ENCODE results near the gene PRKAR1A. TPM values are rescaled to one million over a fixed set of nuclear protein-coding genes. Genes with fewer than 3 reads are reported as not detected.

The PRKAR1A gene
- polyA plus RNA-seq, 4 donors = 340 to 398 (median 369) TPM

- no peak for DNase-seq (ENCODE audit: low read depth in 4 of 4, low spot score in 2 of 4)
These were observed 27.6 kb downstream of the PRKAR1A start for GRCh38 chr17:68539548-68540467.

DNA sequence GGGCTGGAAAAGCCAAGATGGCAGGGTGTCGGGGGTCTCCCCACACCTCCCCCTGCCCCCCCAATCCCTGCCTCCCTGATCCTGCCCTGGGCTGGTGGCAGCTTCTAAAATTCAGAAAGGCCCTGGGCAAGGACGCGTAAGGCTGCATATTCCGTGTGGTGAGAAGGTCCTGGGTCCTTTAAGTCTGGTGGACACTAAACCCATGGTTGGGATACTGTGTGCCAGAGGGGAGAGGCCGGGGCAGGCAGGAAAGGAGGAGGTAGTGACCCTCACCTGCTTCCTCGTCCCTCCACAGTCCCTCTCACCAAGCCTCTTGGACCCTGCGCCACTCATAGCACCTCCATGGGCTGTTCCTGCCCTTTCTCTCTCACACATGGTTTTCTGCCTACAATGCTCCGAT is 28.8 kb downstream of the PRKAR1A start:
- DNase-seq (ENCODE audit: low read depth in 4 of 4, low spot score in 2 of 4) = no peak

GRCh38 chr17:68541816-68542215 is 29.6 kb downstream of the PRKAR1A start:
- no peak for DNase-seq (ENCODE audit: low read depth in 4 of 4, low spot score in 2 of 4)

- no peak for DNase-seq (ENCODE audit: low read depth in 4 of 4, low spot score in 2 of 4)
These were observed 30.7 kb downstream of the PRKAR1A start for GRCh38 chr17:68542698-68543463.

GRCh38 chr17:68544111-68544915 is 32.1 kb downstream of the PRKAR1A start:
- DNase-seq (ENCODE audit: low read depth in 4 of 4, low spot score in 2 of 4) = no peak

- DNase-seq (ENCODE audit: low read depth in 4 of 4, low spot score in 2 of 4) = no peak
These were observed 44.3 kb downstream of the PRKAR1A start for GRCh38 chr17:68556551-68556950.

DNA sequence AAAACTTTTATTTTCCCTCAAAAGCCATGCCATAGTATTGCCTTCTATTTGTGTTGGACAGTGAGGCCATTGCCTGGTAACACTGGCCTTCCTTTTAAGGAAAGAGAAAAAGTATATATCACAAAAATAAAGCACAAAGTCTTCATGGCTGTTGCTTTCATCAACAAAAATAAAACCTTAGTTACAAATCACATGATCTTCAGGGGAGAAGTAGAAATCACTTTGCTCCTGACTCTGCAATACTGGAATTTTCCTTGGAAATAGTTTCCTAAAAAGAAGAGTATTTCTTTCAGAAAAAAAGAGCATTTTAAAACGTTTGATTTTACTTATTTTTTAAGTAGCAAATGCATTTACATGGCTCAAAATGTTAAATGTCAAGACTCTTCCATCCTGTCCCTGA is 47.1 kb downstream of the PRKAR1A start:
- no peak for DNase-seq (ENCODE audit: low read depth in 4 of 4, low spot score in 2 of 4)

DNA sequence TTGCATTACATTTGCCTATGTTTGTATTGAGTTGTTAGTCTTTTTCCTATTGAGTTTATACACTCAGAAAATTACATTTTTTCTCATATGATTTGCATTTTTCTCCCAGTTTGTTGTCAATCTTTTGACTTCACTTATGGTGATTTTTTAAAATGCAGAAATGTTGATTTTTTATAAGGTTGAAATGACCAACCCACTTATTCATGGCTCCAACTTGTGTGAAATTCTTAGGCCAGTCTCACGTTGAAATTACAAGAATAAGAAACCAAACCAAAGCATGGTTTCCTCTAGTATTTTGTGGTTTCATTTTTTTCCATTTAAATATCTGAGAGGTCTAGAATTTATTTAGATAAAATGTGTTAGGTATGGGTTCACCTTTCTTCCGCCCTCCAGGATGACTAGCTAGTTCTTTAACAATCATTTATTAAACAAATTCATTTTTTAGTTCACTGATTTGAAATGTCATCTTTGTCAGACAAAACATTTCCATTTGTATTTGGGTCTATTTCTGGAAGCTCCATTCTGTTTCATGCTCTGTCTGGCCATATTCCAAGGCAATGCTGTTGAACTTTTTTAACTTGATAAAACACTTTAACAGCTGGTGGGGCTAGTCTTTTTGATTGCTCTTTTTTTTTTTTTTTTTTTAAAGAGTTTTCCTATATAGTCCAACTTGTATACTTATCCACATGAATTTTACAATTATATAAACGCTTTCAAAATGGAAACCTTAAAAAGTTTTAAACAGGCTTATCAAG is 48.9 kb downstream of the PRKAR1A start:
- DNase-seq (ENCODE audit: low read depth in 4 of 4, low spot score in 2 of 4) = no peak

DNA sequence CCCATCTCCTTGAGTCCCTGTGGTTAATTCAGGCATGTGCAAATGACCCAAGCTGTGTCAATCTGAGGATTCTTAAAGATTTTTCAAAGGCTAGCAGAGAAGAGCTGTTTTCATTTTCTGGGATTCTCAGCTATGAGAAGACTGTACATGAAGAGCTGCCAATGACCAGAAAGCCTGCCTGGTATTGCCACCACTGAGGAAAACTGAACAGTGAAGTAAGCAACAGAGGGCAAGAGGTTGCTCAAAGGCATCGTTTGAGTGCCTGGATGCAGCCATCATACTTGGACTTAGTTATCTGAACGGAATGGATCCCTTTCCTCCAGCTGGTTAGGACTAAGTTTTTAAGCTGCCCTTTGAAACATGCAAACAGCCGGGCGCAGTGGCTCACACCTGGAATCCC is 50.5 kb downstream of the PRKAR1A start:
- no peak for DNase-seq (ENCODE audit: low read depth in 4 of 4, low spot score in 2 of 4)

GRCh38 chr17:68564415-68565111 is 52.3 kb downstream of the PRKAR1A start:
- DNase-seq (ENCODE audit: low read depth in 4 of 4, low spot score in 2 of 4) = no peak

- DNase-seq (ENCODE audit: low read depth in 4 of 4, low spot score in 2 of 4) = no peak
These were observed 53.6 kb downstream of the PRKAR1A start for GRCh38 chr17:68565661-68566441.

DNA sequence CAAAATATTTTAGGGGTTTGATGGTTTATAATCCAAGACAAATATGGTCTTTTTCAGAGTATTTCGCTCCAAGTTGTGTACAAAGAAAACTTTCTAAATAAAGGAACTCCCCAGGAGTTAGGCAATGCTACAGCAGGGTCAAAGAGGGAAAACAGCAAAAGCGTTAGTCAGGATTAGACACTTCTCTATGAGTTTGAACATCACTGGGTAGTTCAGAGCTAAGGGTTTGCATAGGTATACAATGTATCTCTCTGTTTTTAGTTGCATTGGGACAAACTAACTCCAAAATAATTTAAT is 54.2 kb downstream of the PRKAR1A start:
- DNase-seq (ENCODE audit: low read depth in 4 of 4, low spot score in 2 of 4) = no peak

DNA sequence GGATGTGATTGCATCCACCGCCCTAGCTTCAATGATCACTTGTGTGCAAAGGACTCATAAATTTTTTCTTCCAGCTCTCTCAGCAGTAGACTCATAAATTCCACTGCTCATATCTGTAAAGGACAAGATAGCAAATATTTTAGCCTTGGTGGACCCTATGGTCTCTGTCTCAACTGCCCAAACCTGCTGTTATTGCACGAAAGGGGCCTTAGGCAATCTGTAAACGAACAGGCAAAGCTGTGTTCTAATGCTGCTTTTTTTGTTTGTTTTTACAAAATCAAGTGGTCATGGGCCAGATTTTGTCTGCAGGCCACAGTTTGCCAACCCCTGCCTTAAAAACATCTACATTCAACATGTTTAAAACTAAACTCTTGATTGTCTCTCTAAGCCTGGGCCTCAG is 54.8 kb downstream of the PRKAR1A start:
- no peak for DNase-seq (ENCODE audit: low read depth in 4 of 4, low spot score in 2 of 4)

DNA sequence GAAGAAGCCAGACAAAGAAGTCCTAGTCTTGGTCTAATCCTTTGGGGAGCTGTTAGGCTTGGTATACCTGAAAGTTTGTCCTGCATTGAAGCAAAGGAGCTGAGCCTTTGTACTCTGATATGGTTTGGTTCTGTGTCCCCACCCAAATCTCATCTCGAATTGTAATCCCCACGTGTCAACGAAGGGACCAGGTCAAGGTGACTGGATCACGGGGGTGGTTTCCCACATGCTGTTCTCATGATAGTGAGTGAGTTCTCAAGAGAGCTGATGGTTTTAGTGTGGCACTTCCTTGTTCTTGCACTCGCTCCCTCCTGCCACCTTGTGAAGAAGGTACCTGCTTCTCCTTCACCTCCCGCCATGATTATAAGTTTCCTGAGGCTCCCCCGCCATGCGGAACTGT is 55.4 kb downstream of the PRKAR1A start:
- DNase-seq (ENCODE audit: low read depth in 4 of 4, low spot score in 2 of 4) = no peak

- no peak for DNase-seq (ENCODE audit: low read depth in 4 of 4, low spot score in 2 of 4)
These were observed 56.4 kb downstream of the PRKAR1A start for GRCh38 chr17:68568581-68568980.

DNA sequence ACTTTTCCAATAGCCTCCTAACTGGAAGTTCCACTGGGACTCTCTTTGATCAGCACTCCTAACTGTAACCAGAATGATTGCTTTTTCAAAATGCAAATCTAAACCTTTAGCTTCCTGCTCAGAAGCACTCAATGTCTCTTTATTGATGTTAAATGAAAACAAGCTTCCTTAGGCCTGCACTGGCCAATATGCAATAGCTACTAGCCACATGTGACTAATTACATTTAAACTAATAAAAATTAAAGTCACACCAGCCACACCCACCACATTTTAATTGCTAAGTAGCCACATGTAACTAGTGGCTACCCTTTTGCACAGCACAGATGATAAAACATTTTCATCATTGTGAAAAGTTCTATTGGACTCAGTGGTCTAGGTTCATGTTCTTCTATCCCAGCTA is 57.1 kb downstream of the PRKAR1A start:
- no peak for DNase-seq (ENCODE audit: low read depth in 4 of 4, low spot score in 2 of 4)

GRCh38 chr17:68570526-68570925 is 58.3 kb downstream of the PRKAR1A start:
- no peak for DNase-seq (ENCODE audit: low read depth in 4 of 4, low spot score in 2 of 4)

DNA sequence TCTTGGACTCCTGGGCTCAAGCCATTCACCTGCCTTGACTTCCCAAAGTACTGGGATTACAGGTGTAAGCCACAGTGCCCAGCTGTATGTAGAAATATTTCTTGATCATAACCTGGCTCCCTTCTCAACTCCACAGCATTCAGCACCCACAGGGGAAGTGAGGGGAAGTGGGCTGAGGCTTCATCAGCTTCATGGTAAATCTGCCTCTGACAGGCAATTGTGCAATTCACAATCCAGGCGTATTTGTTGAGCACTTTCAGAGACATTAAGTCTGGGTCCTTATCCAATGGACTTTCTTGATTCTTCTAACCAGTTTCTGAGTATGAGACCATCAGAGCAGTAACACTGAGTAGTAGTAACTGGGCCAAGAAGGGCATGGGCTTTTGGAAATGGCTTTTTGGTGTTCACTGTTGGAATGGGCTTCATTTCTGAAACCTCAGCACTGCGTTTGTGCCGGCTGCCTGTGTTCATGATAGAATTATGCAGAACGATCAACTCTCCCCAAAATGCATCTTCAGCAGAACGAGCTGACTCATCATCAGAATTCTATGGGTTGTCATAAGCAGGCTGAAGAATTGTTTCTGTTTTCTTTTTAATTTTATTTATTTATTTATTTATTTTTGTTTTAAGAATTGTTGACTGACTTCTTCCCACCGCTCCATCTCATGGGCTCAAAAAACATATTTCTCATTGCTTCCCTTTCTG is 60.1 kb downstream of the PRKAR1A start:
- DNase-seq (ENCODE audit: low read depth in 4 of 4, low spot score in 2 of 4) = no peak
